Fibroblast of pulmonary artery (primary cell): ENCODE results near the gene FEZF1.

Experiments used
- DNase-seq: peaks from one replicate; pipeline ENCODE4 v3.0.0-alpha.2; 2010; ENCODE audit warnings: low read depth
- H3K4me3 ChIP-seq: replicated peaks from 2 replicates; pipeline ENCODE4 v1.5.1; 2011; ENCODE audit warnings: low read depth, mild to moderate bottlenecking, control low read depth, low read length, moderate library complexity
- CTCF ChIP-seq: IDR thresholded peaks from 2 replicates; pipeline ENCODE4 v1.5.1; 2011; ENCODE audit warnings: mild to moderate bottlenecking, control low read depth, low read length, inconsistent platforms; ENCODE audit errors: missing control alignments

The FEZF1 gene

GRCh38 chr7:122314284-122314683 is 9.7 kb upstream of the FEZF1 start:
- no peak overlapping the region for H3K4me3 ChIP-seq
- no peak for TF ChIP-seq CTCF
- DNase-seq = no peak

GRCh38 chr7:122312789-122313188 is 8.2 kb upstream of the FEZF1 start:
- no peak for DNase-seq
- no peak overlapping the region for H3K4me3 ChIP-seq
- TF ChIP-seq CTCF = no peak

- DNase-seq = no peak
- TF ChIP-seq CTCF = no peak
- no peak overlapping the region for H3K4me3 ChIP-seq
Observed at GRCh38 chr7:122311734-122312450, 7.3 kb upstream of the FEZF1 start.

GRCh38 chr7:122311050-122311700 is 6.6 kb upstream of the FEZF1 start:
- TF ChIP-seq CTCF = no peak
- H3K4me3 ChIP-seq = no peak overlapping the region
- no peak for DNase-seq

- peak overlapping the region; percentile 44 for H3K4me3 ChIP-seq
- DNase-seq = peak; percentile 33
- no peak for TF ChIP-seq CTCF
Observed at GRCh38 chr7:122310119-122311021, 5.8 kb upstream of the FEZF1 start.

- no peak for DNase-seq
- H3K4me3 ChIP-seq = no peak overlapping the region
- TF ChIP-seq CTCF = no peak
Observed at GRCh38 chr7:122309421-122309820, 4.9 kb upstream of the FEZF1 start.
